DND-41 (cell line): Measurements from ENCODE around the gene PREX1.

Source experiments
- CTCF ChIP-seq: IDR thresholded peaks from 2 replicates; pipeline ENCODE4 v1.5.1; 2012; ENCODE audit warnings: borderline replicate concordance, low read length, moderate library complexity, mild to moderate bottlenecking; ENCODE audit not compliant: poor library complexity, severe bottlenecking; ENCODE audit errors: extremely low read depth
- EZH2 ChIP-seq: IDR thresholded peaks from 3 replicates; pipeline ENCODE4 v1.6.1; 2012; ENCODE audit warnings: borderline replicate concordance, low read depth, mild to moderate bottlenecking, moderate library complexity, low read length, inconsistent platforms; ENCODE audit not compliant: severe bottlenecking

DNA sequence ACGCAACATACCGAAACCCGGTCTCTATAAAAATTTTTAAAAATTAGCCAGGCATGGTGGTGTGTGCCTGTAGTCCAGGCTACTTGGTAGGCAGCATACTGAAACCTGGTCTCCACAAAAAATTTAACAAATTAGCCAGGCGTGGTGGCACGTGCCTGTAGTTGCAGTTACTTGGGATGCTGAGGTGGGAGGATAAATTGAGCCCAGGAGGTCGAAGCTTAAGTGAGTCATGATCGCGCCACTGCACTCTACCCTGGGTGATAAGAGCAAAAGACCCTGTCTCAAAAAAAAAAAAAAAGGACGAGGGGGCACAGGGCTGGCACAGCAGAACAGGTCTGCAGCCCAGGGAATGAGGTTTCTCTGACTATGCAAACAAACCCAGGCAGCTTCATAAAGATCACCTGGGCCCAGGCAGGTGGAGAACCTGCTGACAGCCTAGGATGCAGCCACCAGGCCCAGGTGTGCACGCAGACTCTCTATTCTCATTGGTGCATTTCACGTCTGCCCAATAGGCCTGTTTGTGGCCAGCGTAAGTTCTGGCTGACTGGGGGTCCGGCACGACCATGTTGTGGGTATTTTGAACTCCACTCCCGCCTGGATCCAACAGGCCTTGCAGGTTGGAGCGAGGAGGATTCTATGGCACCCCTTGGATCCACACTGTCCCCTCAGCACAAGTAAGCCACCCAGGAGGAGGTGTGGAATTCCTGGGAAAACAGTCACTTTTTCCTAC is 204.5 kb downstream of the PREX1 start:
- TF ChIP-seq CTCF (no peak), EZH2 (no peak)
